HT-29 (cell line): Measurements from ENCODE around the gene CISTR. TPM values are rescaled to one million over a fixed set of nuclear protein-coding genes. Genes with fewer than 3 reads are reported as not detected.
"Not testable (repeated sequence)": the region's sequence is repeated elsewhere in the genome, so short reads cannot be mapped to it uniquely, and the experiment has no call there.

ENCODE experiments used
- DNase-seq: peaks from one replicate; pipeline ENCODE4 v3.0.0-alpha.2; 2015; ENCODE audit warnings: low spot score
- total RNA-seq: library from RNA; depleted of rRNA; stranded (reverse); fragments of >200 nt; shearing (Covaris generic); gene quantifications from 2 replicates; pipeline ENCODE4 v1.2.3, GENCODE V29; 2014; rRNA removed

The CISTR gene
- total RNA-seq, 1 experiment from 2014 or later: not detected

GRCh38 chr12:53720946-53721345 is 30.8 kb downstream of the CISTR start:
- no peak for DNase-seq

- DNase-seq: peak; percentile 59
These were observed 32.1 kb downstream of the CISTR start for GRCh38 chr12:53719649-53720048.

- DNase-seq: not testable (repeated sequence)
These were observed 33.2 kb downstream of the CISTR start for GRCh38 chr12:53718567-53718966.

- no peak for DNase-seq
These were observed 34.5 kb downstream of the CISTR start for GRCh38 chr12:53717319-53717718.

GRCh38 chr12:53714004-53714403 is 37.8 kb downstream of the CISTR start:
- no peak for DNase-seq

GRCh38 chr12:53713516-53713915 is 38.3 kb downstream of the CISTR start:
- no peak for DNase-seq

GRCh38 chr12:53712059-53712643 is 39.6 kb downstream of the CISTR start:
- DNase-seq: no peak

GRCh38 chr12:53710091-53710490 is 41.7 kb downstream of the CISTR start:
- no peak for DNase-seq

- DNase-seq: no peak
These were observed 42.1 kb downstream of the CISTR start for GRCh38 chr12:53709671-53710070.

GRCh38 chr12:53706080-53706479 is 45.7 kb downstream of the CISTR start:
- no peak for DNase-seq

- no peak for DNase-seq
These were observed 48.0 kb downstream of the CISTR start for GRCh38 chr12:53703756-53704155.

GRCh38 chr12:53701518-53702264 is 50.1 kb downstream of the CISTR start:
- DNase-seq: peak; percentile 86

- DNase-seq: no peak
These were observed 51.2 kb downstream of the CISTR start for GRCh38 chr12:53700567-53700966.

- no peak for DNase-seq
These were observed 52.1 kb downstream of the CISTR start for GRCh38 chr12:53699678-53700025.

GRCh38 chr12:53698948-53699677 is 52.7 kb downstream of the CISTR start:
- no peak for DNase-seq

GRCh38 chr12:53696655-53697331 is 55.0 kb downstream of the CISTR start:
- no peak for DNase-seq

Other genes with a start within 250 kb of the CISTR start
- not detected in 2 replicates for gene NPFF, start 244.5 kb downstream of the CISTR start, total RNA-seq
- 6.9 and 7.5 TPM in 2 replicates for gene ATF7, start 125.6 kb downstream of the CISTR start, total RNA-seq
- gene ATP5MC2, start 75.9 kb downstream of the CISTR start, total RNA-seq: 379 and 381 TPM in 2 replicates
- gene CALCOCO1, start 24.5 kb downstream of the CISTR start, total RNA-seq: 39.9 and 64.4 TPM in 2 replicates
- gene HOXC13, start 186.9 kb upstream of the CISTR start, total RNA-seq: 0.65 and 1.3 TPM in 2 replicates
- 0.05 TPM in 1 of 2 replicates, not detected in the other for gene HOXC12, start 202.9 kb upstream of the CISTR start, total RNA-seq
- gene HOXC11, start 221.1 kb upstream of the CISTR start, total RNA-seq: not detected in 2 replicates
- gene HOTAIR, start 223.0 kb upstream of the CISTR start, total RNA-seq: 5.6 and 6.8 TPM in 2 replicates
- 1.7 TPM in 1 of 2 replicates, not detected in the other for gene HOXC10, start 233.2 kb upstream of the CISTR start, total RNA-seq
- gene HOXC9, start 248.2 kb upstream of the CISTR start, total RNA-seq: 0.23 and 0.76 TPM in 2 replicates